ENCODE measurements around the gene ANKMY1. TPM values are rescaled to one million over a fixed set of nuclear protein-coding genes. Genes with fewer than 3 reads are reported as not detected.

ANKMY1 gene, protein sequence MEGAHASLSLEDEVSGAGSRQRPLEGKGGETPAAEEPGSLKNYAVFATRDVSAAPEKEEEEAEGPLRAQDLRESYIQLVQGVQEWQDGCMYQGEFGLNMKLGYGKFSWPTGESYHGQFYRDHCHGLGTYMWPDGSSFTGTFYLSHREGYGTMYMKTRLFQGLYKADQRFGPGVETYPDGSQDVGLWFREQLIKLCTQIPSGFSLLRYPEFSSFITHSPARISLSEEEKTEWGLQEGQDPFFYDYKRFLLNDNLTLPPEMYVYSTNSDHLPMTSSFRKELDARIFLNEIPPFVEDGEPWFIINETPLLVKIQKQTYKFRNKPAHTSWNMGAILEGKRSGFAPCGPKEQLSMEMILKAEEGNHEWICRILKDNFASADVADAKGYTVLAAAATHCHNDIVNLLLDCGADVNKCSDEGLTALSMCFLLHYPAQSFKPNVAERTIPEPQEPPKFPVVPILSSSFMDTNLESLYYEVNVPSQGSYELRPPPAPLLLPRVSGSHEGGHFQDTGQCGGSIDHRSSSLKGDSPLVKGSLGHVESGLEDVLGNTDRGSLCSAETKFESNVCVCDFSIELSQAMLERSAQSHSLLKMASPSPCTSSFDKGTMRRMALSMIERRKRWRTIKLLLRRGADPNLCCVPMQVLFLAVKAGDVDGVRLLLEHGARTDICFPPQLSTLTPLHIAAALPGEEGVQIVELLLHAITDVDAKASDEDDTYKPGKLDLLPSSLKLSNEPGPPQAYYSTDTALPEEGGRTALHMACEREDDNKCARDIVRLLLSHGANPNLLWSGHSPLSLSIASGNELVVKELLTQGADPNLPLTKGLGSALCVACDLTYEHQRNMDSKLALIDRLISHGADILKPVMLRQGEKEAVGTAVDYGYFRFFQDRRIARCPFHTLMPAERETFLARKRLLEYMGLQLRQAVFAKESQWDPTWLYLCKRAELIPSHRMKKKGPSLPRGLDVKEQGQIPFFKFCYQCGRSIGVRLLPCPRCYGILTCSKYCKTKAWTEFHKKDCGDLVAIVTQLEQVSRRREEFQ
- 1 to 10 TPM; 4.6 to 6.7 (median 6.5) TPM for polyA plus RNA-seq

- no peak within 1 kb of the TSS for H3K27ac ChIP-seq (ENCODE audit: low read depth, low read length)
- WGBS, 3 donors = 3 to 5% (median 5%) methylated on average over 46 to 47 of the region's 47 CpGs
Observed at GRCh38 chr2:240557808-240558207, at the start of gene ANKMY1. Gene ANKMY1 (minus strand): TSS chr2:240557988. CDS start chr2:240557335, 653 bp downstream.

DNA sequence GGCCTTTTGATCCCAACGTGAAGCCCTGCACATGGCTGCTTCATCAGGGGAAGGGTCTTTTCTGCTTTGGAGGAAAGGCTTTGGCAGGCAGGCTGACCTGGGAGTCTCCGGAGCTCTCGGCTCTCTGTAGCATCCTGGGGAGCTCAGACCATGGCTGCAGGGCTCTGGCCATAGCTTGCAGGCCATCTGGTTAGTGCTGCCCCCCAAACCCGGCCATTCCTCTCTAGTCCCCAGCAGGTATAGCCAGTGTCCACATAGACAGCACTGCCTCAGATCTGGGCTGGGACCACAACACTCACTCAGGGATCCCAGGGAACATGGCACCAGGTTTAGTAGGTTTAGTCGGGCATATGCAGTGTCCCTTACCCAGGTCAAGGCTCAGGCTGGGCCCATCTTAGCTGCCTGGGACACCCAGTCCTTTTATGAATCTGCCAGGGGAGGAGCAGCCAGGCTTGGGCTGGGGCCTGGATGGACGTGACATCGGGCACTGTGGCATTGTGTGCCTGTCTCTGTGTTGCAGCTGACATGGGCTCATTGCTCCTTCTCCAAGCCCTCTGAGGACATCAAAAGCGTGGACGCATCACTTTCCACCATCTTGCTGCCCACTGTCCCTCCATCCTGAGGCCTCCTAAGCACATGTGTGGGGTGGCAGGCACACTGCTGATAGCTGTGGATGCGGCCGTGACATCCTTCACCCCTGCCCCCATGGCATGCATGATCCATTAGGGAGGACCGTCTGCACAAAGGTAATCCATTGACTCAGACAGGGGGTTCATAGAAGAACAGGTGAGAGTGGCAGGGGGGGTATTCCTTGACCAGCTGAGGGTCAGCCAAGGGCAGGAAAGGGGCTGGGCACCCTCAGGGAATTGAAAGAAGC is 48.3 kb upstream of the ANKMY1 start:
- no peak overlapping the region for H3K27ac ChIP-seq (ENCODE audit: low read depth, low read length)
- 84 to 89% (median 89%) methylated on average over 12 of the region's 12 CpGs for WGBS, 3 donors

GRCh38 chr2:240604939-240605716 is 47.3 kb upstream of the ANKMY1 start:
- H3K27ac ChIP-seq (ENCODE audit: low read depth, low read length) = no peak overlapping the region
- 80 to 88% (median 81%) methylated on average over 19 of the region's 19 CpGs for WGBS, 3 donors

DNA sequence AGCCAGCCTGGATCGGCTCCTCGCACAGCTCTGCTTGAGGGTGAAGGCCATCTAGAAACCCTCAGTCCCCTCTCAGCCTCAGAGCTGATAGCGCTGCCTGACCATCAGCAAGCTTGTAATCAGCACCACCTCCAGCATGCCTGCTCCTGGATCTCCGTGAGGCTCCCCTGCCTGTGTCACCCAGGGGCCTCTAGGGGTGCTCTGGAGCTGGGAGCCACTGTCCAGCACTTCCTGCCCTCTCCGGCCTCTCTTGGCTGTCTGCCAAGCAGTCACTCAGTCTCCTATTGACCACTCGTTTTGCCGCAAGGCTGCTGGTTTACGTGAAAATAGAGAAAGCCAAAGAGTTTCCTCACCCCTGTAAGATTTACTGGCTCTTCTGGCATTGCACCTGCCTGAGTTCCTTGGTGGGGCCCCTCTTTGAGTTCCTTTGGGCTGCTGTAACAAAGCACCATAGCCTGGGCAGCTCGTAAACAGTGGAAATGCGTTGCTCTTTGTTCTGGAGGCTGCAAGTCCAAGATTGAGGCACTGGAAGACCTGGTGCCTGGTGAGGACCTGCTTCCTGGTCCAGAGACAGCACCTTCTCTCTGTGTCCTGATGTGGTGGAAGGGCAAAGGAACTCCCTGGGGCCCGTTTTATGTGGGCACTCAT is 46.6 kb upstream of the ANKMY1 start:
- 24 to 41% (median 31%) methylated on average over 9 to 11 of the region's 11 CpGs for WGBS, 3 donors
- no peak overlapping the region for H3K27ac ChIP-seq (ENCODE audit: low read depth, low read length)

- WGBS, 3 donors = 89 to 91% (median 90%) methylated on average over 10 of the region's 10 CpGs
- H3K27ac ChIP-seq (ENCODE audit: low read depth, low read length) = no peak overlapping the region
Observed at GRCh38 chr2:240603846-240604245, 46.1 kb upstream of the ANKMY1 start.

- WGBS, 3 donors = 88 to 91% (median 90%) methylated on average over 21 to 22 of the region's 22 CpGs
Observed at GRCh38 chr2:240603081-240603835, 45.5 kb upstream of the ANKMY1 start.

GRCh38 chr2:240602266-240603050 is 44.7 kb upstream of the ANKMY1 start:
- no peak overlapping the region for H3K27ac ChIP-seq (ENCODE audit: low read depth, low read length)
- WGBS, 3 donors = 89 to 91% (median 90%) methylated on average over 22 to 32 of the region's 32 CpGs

More at GRCh38 chr2:240603081-240603835, 45.5 kb upstream of the ANKMY1 start:
- H3K27ac ChIP-seq (ENCODE audit: low read depth, low read length) = no peak overlapping the region

GRCh38 chr2:240601831-240602160 is 44.0 kb upstream of the ANKMY1 start:
- no peak overlapping the region for H3K27ac ChIP-seq (ENCODE audit: low read depth, low read length)
- WGBS, 3 donors = 93 to 95% (median 95%) methylated on average over 11 of the region's 11 CpGs

GRCh38 chr2:240601061-240601830 is 43.5 kb upstream of the ANKMY1 start:
- H3K27ac ChIP-seq (ENCODE audit: low read depth, low read length) = no peak overlapping the region
- 79 to 88% (median 84%) methylated on average over 20 of the region's 20 CpGs for WGBS, 3 donors

GRCh38 chr2:240600451-240600961 is 42.7 kb upstream of the ANKMY1 start:
- H3K27ac ChIP-seq (ENCODE audit: low read depth, low read length) = no peak overlapping the region
- 92 to 97% (median 94%) methylated on average over 16 of the region's 16 CpGs for WGBS, 3 donors

DNA sequence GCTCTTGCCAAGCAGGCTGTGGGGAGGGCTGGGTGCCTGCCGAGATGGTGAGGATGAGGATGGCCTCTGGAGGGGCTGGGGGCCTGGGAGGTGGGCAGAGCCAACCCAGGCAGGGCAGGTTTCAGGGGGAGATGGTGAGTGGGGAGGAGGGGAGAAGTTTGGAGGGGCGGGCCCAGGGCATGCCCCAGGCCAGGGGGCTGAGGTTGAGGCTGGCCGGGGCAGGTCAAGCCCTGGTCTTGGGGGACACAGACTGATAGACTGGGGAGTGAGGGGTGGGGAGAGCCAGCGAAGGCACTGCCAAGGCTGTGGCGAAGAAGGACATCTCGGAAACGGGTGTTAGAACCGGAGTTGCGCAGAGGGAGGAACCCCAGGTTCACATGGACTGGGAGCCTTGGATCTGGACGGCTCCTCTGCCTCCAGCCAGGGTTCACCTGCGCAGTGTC is 41.4 kb upstream of the ANKMY1 start:
- 94 to 97% (median 95%) methylated on average over 11 of the region's 11 CpGs for WGBS, 3 donors
- H3K27ac ChIP-seq (ENCODE audit: low read depth, low read length) = no peak overlapping the region

DNA sequence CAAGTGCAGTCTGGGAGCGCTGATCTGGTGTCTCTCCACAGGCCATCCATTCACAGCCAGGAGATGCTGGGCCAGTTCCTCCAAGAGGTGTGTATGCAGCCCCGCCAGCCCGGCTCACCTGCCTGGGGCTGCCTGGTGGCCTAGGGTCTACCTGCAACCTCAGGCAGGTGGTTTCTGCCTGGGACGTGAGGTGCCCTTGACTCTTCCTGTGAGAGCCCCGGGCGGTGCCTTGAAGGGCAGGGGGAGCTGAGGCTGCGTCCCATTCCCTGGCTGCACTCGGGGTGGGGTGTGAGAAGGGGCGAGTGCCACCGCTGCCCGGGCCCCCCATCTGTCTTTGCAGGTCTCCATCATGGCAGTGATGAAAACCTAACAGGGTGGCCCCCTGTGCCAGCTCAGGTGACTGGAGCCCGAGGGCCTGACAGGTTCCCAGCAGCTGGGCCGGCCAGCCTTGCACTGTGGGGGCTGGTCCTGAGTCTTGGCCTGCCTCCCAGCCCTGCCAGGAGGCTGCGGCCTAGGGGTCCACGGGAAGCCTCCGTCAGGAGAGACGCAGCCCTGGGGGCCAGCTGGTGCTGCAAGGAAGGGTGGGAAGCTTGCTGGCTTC is 40.6 kb upstream of the ANKMY1 start:
- 92 to 94% (median 92%) methylated on average over 17 of the region's 17 CpGs for WGBS, 3 donors
- no peak overlapping the region for H3K27ac ChIP-seq (ENCODE audit: low read depth, low read length)

DNA sequence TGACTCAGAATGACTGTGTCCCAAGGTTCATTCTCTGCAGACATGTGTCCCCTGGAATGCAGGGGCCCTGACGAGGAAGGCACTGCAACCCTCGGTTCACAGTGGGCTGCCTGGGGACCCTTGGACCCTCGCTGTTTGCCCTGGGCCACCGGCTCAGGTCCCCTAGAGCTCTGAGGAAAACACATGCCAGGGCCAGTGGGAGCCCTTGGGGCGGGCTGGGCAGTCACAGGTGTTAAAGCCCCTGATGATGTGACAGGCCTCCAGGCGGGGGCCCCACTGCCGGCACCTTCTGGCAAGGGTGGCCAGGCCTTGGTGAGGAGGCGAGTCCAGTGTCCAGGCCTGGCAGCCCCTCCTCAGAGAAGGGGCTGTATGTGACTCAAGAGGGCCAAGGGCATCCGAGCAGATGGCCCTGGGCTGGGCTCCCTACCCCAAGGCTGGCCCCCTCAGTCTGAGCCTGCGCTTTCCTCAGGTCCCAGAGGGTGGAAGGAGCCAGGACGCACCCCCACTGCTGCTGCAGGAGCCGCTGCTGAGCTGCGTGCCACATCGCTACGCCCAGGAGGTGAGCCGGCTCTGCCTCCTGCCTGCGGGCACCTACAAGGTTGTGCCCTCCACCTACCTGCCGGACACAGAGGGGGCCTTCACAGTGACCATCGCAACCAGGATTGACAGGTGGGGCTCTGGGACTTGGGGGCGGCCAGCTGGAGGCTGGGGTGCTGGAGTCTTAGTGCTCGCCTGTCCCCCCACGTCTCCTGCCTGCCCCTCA is 39.8 kb upstream of the ANKMY1 start:
- WGBS, 3 donors = 92 to 95% (median 93%) methylated on average over 22 of the region's 22 CpGs
- H3K27ac ChIP-seq (ENCODE audit: low read depth, low read length) = no peak overlapping the region

DNA sequence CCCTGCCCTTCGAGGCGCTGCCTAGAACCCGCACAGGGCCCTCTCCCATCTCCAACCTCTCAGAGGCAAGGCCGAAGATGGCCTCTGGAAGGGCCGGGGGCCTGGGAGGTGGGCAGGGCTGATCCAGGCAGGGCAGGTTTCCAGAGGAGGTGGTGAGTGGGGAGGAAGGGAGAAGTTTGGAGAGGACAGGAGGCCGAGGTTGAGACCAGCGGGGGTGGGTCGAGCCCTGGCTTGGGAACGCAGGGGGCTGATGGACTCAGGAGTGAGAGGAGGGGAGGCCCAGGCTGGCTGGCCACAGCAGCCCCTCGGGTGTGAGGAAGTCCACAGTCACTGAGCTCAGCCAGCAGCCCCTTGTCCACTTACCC is 39.2 kb upstream of the ANKMY1 start:
- WGBS, 3 donors = 91 to 94% (median 94%) methylated on average over 10 of the region's 10 CpGs
- H3K27ac ChIP-seq (ENCODE audit: low read depth, low read length) = no peak overlapping the region

Measured in adipose tissue (tissue), 3 donors.